ENCODE measurements around the gene VPS37B. TPM values are rescaled to one million over a fixed set of nuclear protein-coding genes. Genes with fewer than 3 reads are reported as not detected.

VPS37B gene
- total and polyA plus RNA-seq, 10 of the 15 experiments (the other 5 are each of a cell fraction or from before 2014, with no cell fraction given), result 0.66 to 68.6 (median 39.6) TPM

DNA sequence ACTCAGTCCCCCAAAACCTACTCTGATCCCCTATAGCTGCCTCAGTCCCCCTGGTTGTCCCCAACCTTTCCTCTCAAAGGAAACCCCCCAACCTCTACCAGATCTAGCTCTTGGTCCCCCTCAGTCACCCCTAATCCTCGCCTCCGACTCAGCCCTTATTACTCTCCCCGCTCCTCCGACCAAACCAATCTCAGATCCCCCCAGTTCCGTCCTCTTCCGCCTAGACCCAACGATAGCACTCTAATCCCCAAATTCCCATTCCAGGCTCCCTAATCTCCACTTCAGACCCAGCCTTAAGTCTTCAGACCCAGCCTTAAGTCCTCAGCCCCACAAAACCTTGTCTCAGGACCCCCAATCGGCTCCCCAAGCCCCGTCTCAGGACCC lies 612 bp downstream of the VPS37B start:
- 0 out of 2 replicates have a peak, but pooled peaks have one; percentile 22 for TF ChIP-seq NBN (IDR thresholded peaks at IDR 0.05)
- TF ChIP-seq GATAD2B (conservative IDR thresholded peaks at IDR 0.05; ENCODE audit: low read depth), result no peak
- TF ChIP-seq SPI1 (IDR thresholded peaks at IDR 0.05; ENCODE audit: borderline replicate concordance, insufficient read depth, low read depth, low read length), result peak; percentile 15; the same call in 1 of the 2 replicates
- H3K79me2 ChIP-seq (ENCODE audit: control insufficient read depth, insufficient read depth, low read length), result peaks cover 44% of the 10 kb centered on the region
- WGBS (ENCODE audit: insufficient coverage, insufficient replicate concordance, low lambda C conversion rate, missing lambda C conversion rate), result 44% methylated on average over 9 of the region's 9 CpGs
- peak overlapping the region; percentile 81 for H3K4me2 ChIP-seq (ENCODE audit: control insufficient read depth, insufficient read depth)
- POLR2A ChIA-PET, result interaction anchor here (0.5 to 3.8 kb wide), 4 partner anchors 11 to 35 kb away, joined by 3 to 15 read pairs (median 4); no protein-coding TSS in a partner anchor
- H4K20me1 ChIP-seq (ENCODE audit: control insufficient read depth, insufficient read depth), result no peaks in the 10 kb centered on the region; the same call in 1 of the 2 replicates
- H3K4me1 ChIP-seq (ENCODE audit: control insufficient read depth, insufficient read depth, low read length), result peaks cover 37% of the 10 kb centered on the region
- H3K9me3 ChIP-seq (replicated peaks; ENCODE audit: control insufficient read depth, insufficient read depth, low read length), result no peaks in the 10 kb centered on the region; the same call in 2 of the 3 replicates
- CTCF ChIA-PET, result interaction anchor here (0.6 to 12.3 kb wide), 5 partner anchors 15 to 105 kb away, joined by 3 to 107 read pairs (median 18); no protein-coding TSS in a partner anchor
- RAD21 ChIA-PET (ENCODE audit: unreplicated experiment), result interaction anchor here (1.0 to 3.0 kb wide), 6 partner anchors 9 to 342 kb away, joined by 3 to 18 read pairs (median 5); no protein-coding TSS in a partner anchor
- SMC1A ChIA-PET (ENCODE audit: uncharacterized antibody, unreplicated experiment), result interaction anchor here (1.7 to 3.0 kb wide), 4 partner anchors 9 to 34 kb away, joined by 7 to 31 read pairs (median 8); no protein-coding TSS in a partner anchor
- peak overlapping the region; percentile 69 for H3K4me3 ChIP-seq
- H3K27me3 ChIP-seq (replicated peaks in 1 of 2; ENCODE audit: control insufficient read depth in 2 of 2, insufficient read depth in 2 of 2, low read length in 1 of 2), result no peaks in the 10 kb centered on the region
- H3K27ac ChIP-seq (ENCODE audit: control insufficient read depth, insufficient read depth), result peak overlapping the region; percentile 34
- no peak overlapping the region for H2AFZ ChIP-seq (ENCODE audit: control insufficient read depth, low read depth, low read length)
- no peak for FAIRE-seq
- no peaks in the 10 kb centered on the region for H3K36me3 ChIP-seq (ENCODE audit: control insufficient read depth in 2 of 2, insufficient read depth in 2 of 2, low read length in 1 of 2)
- DNase-seq (ENCODE audit: low read depth, low spot score), result no peak
- intact Hi-C loops (cut with micrococcal nuclease; ENCODE audit: unreplicated experiment) (no loop called here), in situ Hi-C loops (cut with MboI) (no loop called here)
- H3K9ac ChIP-seq (ENCODE audit: control insufficient read depth, insufficient read depth, low read length), result peak overlapping the region; percentile 72
- BruUV-seq (replicated peaks), result no TSS peak
- peak; percentile 6; the same call in 2 of the 3 replicates for ATAC-seq

DNA sequence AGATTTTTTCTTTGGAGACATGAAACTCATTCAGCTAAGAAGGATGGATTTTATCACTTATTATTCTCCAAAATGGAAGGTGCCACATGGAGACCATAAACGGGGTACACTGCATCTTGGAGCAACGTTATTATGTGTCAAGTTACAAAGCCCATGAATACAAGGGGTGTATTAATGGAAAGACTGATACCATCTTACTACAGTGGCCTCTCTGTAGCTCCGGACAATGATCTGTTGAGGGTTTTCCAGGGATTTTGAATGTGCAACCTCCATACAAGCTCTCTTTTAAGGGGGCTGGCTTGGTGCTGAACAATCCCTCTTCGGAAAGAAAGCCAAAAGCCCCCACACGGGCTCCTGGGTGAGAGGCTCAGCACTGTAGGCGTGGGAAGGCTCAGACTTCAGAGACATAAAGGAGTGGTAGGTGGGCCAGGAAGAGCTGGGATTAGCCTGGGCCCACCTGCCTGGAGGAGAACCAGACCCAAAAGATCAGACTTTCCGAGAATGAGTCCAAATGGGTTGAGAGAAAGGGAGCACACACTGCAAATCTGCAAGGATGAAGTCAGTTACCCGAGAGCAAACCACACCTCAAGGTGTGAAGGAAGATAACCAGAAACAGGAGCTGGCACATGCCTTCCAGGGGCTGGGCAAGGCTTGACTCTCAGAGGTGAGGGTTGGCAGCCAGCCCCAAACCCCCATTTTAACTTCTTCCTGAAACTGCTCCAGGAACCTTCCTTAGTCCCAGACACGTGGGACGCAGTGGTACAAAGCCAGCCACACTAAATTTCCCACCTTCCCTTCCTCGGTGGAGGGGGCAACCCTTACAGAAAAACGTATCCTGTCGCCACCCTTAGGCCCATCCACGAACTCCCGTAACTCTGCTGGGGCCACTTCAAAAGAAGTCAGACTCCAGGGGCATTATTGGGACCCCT lies 1.5 kb downstream of the VPS37B start:
- Histone ChIP-seq H3K36me3 (ENCODE audit: control insufficient read depth in 2 of 2, insufficient read depth in 2 of 2, low read length in 1 of 2) (no peaks in the 10 kb centered on the region), H4K20me1 (ENCODE audit: control insufficient read depth, insufficient read depth) (no peaks in the 10 kb centered on the region; the same call in 1 of the 2 replicates), H3K4me1 (ENCODE audit: control insufficient read depth, insufficient read depth, low read length) (peaks cover 35% of the 10 kb centered on the region), H3K79me2 (ENCODE audit: control insufficient read depth, insufficient read depth, low read length) (peaks cover 49% of the 10 kb centered on the region), H3K9me3 (replicated peaks; ENCODE audit: control insufficient read depth, insufficient read depth, low read length) (no peaks in the 10 kb centered on the region; the same call in 2 of the 3 replicates), H2AFZ (ENCODE audit: control insufficient read depth, low read depth, low read length) (no peak overlapping the region), H3K4me3 (peak overlapping the region; percentile 69), H3K27me3 (replicated peaks in 1 of 2; ENCODE audit: control insufficient read depth in 2 of 2, insufficient read depth in 2 of 2, low read length in 1 of 2) (no peaks in the 10 kb centered on the region), H3K9ac (ENCODE audit: control insufficient read depth, insufficient read depth, low read length) (peak overlapping the region; percentile 72), H3K4me2 (ENCODE audit: control insufficient read depth, insufficient read depth) (peak overlapping the region; percentile 81), H3K27ac (ENCODE audit: control insufficient read depth, insufficient read depth) (peak overlapping the region; percentile 34)
- intact Hi-C loops (cut with micrococcal nuclease; ENCODE audit: unreplicated experiment) (no loop called here), in situ Hi-C loops (cut with MboI) (no loop called here)
- ChIA-PET POLR2A (interaction anchor here (0.5 to 3.8 kb wide), 6 partner anchors 11 to 482 kb away, joined by 3 to 15 read pairs (median 4); partner anchors contain the start of genes MPHOSPH9 and OGFOD2), CTCF (interaction anchor here (0.6 to 12.3 kb wide), 12 partner anchors 14 to 1968 kb away, joined by 3 to 107 read pairs (median 4); no protein-coding TSS in a partner anchor), SMC1A (ENCODE audit: uncharacterized antibody, unreplicated experiment) (interaction anchor here (0.6 to 3.0 kb wide), 9 partner anchors 8 to 1093 kb away, joined by 3 to 31 read pairs (median 7); no protein-coding TSS in a partner anchor), RAD21 (ENCODE audit: unreplicated experiment) (interaction anchor here (0.7 to 3.0 kb wide), 14 partner anchors 8 to 343 kb away, joined by 3 to 18 read pairs (median 4); no protein-coding TSS in a partner anchor)
- BruUV-seq (replicated peaks), result no TSS peak
- DNase-seq (ENCODE audit: low read depth, low spot score) (no peak), ATAC-seq (peak; percentile 7; the same call in 2 of the 3 replicates), FAIRE-seq (no peak)
- 67% methylated on average over 15 of the region's 15 CpGs for WGBS (ENCODE audit: insufficient coverage, insufficient replicate concordance, low lambda C conversion rate, missing lambda C conversion rate)
- TF ChIP-seq EED (IDR thresholded peaks at IDR 0.05; ENCODE audit: low read depth), result peak; percentile 32
- TF ChIP-seq MTA3 (IDR thresholded peaks at IDR 0.05; ENCODE audit: borderline replicate concordance, low read length), result no peak
- TF ChIP-seq HCFC1 (IDR thresholded peaks at IDR 0.05; ENCODE audit: low read length), result no peak
- peak; percentile 69 for TF ChIP-seq IKZF1 (conservative IDR thresholded peaks at IDR 0.05)
- 0 out of 2 replicates have a peak, but pooled peaks have one; percentile 41 for TF ChIP-seq GATAD2B (conservative IDR thresholded peaks at IDR 0.05; ENCODE audit: low read depth)
- TF ChIP-seq, protein P1, sequence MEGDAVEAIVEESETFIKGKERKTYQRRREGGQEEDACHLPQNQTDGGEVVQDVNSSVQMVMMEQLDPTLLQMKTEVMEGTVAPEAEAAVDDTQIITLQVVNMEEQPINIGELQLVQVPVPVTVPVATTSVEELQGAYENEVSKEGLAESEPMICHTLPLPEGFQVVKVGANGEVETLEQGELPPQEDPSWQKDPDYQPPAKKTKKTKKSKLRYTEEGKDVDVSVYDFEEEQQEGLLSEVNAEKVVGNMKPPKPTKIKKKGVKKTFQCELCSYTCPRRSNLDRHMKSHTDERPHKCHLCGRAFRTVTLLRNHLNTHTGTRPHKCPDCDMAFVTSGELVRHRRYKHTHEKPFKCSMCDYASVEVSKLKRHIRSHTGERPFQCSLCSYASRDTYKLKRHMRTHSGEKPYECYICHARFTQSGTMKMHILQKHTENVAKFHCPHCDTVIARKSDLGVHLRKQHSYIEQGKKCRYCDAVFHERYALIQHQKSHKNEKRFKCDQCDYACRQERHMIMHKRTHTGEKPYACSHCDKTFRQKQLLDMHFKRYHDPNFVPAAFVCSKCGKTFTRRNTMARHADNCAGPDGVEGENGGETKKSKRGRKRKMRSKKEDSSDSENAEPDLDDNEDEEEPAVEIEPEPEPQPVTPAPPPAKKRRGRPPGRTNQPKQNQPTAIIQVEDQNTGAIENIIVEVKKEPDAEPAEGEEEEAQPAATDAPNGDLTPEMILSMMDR (IDR thresholded peaks at IDR 0.05 in 2 of 3, conservative IDR thresholded peaks at IDR 0.05 in 1 of 3; ENCODE audit: control insufficient read depth in 2 of 3, extremely low read depth in 1 of 3, insufficient read depth in 1 of 3, low read depth in 3 of 3, low read length in 3 of 3), result peak in 1 of 3 experiments; percentile 12; a peak in 1 of 6 replicates
- TF ChIP-seq, protein P2, sequence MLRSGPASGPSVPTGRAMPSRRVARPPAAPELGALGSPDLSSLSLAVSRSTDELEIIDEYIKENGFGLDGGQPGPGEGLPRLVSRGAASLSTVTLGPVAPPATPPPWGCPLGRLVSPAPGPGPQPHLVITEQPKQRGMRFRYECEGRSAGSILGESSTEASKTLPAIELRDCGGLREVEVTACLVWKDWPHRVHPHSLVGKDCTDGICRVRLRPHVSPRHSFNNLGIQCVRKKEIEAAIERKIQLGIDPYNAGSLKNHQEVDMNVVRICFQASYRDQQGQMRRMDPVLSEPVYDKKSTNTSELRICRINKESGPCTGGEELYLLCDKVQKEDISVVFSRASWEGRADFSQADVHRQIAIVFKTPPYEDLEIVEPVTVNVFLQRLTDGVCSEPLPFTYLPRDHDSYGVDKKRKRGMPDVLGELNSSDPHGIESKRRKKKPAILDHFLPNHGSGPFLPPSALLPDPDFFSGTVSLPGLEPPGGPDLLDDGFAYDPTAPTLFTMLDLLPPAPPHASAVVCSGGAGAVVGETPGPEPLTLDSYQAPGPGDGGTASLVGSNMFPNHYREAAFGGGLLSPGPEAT (IDR thresholded peaks at IDR 0.05; ENCODE audit: low read depth), result 0 out of 2 replicates have a peak, but pooled peaks have one; percentile 15

Data from GM12878 (cell line).